HG03439 (cell line): ENCODE measurements around the gene LRRC3.
"Not testable (repeated sequence)": the region's sequence is repeated elsewhere in the genome, so short reads cannot be mapped to it uniquely, and the experiment has no call there.

Experiments used
- ATAC-seq: cut with Tn5 transposase; IDR thresholded peaks from one replicate; pipeline ENCODE4 v1.9.1; 2021; ENCODE audit warnings: mild to moderate bottlenecking, moderate library complexity; ENCODE audit not compliant: unreplicated experiment

LRRC3 gene

GRCh38 chr21:44494956-44495355 is 39.6 kb downstream of the LRRC3 start:
- no peak for ATAC-seq

- ATAC-seq = no peak
Observed at GRCh38 chr21:44495611-44496563, 40.6 kb downstream of the LRRC3 start.

- no peak for ATAC-seq
Observed at GRCh38 chr21:44496564-44497550, 41.5 kb downstream of the LRRC3 start.

GRCh38 chr21:44497703-44498126 is 42.4 kb downstream of the LRRC3 start:
- no peak for ATAC-seq

GRCh38 chr21:44498280-44499210 is 43.2 kb downstream of the LRRC3 start:
- ATAC-seq = no peak

- no peak for ATAC-seq
Observed at GRCh38 chr21:44499211-44499560, 43.9 kb downstream of the LRRC3 start.

- no peak for ATAC-seq
Observed at GRCh38 chr21:44499631-44500030, 44.3 kb downstream of the LRRC3 start.

- ATAC-seq = no peak
Observed at GRCh38 chr21:44500111-44500510, 44.8 kb downstream of the LRRC3 start.

GRCh38 chr21:44502171-44502958 is 47.1 kb downstream of the LRRC3 start:
- no peak for ATAC-seq

GRCh38 chr21:44503006-44503889 is 47.9 kb downstream of the LRRC3 start:
- ATAC-seq = not testable (repeated sequence)

GRCh38 chr21:44503901-44504399 is 48.6 kb downstream of the LRRC3 start:
- ATAC-seq = no peak

- no peak for ATAC-seq
Observed at GRCh38 chr21:44505673-44506278, 50.5 kb downstream of the LRRC3 start.

- no peak for ATAC-seq
Observed at GRCh38 chr21:44506279-44507255, 51.3 kb downstream of the LRRC3 start.

- no peak for ATAC-seq
Observed at GRCh38 chr21:44507673-44508425, 52.5 kb downstream of the LRRC3 start.

GRCh38 chr21:44508426-44508710 is 53.1 kb downstream of the LRRC3 start:
- no peak for ATAC-seq

- no peak for ATAC-seq
Observed at GRCh38 chr21:44508711-44509445, 53.6 kb downstream of the LRRC3 start.
